HPDE6-E6E7 (cell line): ENCODE data around the gene PLVAP.
A peak's percentile ranks its signal among the peaks of the same experiment; 100 is the strongest.

Experiments used
- DNase-seq: peaks from one replicate; pipeline ENCODE4 v3.0.0; 2011; ENCODE audit warnings: missing footprints; ENCODE audit errors: extremely low spot score

PLVAP gene

DNA sequence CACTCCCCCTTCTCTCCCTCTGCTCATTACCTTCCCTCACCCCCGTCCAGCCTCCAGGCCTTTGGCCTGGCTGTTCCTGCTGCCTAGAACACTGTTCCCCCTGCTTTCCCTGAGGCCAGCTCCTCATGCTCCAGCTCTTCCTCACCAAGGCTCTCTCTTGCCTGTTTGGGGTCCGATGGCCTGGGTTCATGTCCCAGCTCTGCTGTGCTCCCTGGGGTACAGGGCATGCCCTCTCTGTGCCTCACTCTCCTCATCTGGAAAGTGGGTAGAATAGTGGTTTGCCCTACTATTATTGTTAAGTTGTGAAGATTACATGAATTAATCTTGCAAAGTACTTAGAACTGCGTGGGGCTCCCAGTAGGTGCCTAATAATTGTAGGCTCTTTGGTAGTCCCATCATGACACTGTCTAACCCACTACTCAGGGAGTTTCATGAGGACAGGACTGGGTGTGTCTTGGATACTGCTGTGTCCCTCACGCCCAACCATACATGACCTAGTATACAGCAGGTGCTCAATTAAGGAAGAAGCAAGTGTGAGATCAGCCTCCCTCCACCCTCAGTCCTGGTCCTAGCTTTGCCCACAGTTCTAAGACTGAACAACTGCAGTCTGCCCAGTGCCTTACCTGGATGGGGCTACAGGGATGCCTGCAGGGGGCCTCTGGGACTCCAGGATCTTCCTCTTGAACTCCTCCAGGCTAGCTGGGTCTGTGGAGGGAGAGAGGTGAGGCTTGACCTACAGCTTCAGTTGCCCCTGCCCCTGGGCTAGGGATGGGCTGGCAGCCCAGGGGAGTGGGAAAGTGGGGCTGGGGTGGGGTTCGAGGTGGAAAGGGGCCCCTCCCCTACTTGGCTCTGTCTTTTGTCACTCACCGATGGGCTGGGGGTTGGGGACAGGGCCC, 17.0 kb downstream of the PLVAP start:
- DNase-seq: no peak

DNA sequence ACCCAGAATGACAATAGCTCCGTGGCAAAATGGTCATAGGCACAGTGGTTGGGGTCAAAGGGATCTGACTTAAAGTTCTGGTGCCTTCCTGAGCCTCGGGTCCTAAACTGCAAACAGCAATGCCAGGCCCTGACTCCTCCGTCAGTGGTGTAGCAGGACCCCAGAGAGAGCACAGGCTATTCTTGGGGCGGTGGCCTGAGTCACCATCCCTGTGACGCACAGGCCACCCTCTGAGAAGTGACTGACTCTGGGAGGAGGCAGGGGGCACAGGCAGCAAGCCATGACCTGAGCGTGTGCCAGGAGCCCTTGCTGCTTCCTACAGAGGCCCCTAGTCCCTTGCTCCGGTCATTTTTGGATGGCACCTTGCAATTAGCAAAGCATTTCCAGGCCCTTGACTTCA, 18.7 kb downstream of the PLVAP start:
- no peak for DNase-seq

DNA sequence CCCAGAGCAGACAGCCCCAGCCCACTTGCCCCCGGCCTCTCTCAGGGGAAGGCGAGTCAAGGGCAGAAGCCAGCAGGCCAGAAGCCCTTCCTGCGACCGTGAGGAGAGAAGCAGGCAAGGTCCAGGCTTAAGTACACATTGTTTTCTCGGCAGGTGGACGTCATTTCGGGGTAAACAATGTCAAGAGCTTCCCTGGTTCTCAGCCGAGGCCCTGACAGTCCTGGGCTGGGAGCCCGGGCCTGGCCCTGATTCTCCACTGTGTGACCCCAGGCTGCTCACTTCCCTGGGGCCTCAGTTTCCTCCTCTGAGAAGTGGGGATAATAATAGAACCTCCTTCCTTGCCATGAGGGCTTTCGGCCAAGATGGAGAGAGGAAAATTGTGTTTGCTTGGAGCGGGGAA, 19.4 kb downstream of the PLVAP start:
- no peak for DNase-seq

DNA sequence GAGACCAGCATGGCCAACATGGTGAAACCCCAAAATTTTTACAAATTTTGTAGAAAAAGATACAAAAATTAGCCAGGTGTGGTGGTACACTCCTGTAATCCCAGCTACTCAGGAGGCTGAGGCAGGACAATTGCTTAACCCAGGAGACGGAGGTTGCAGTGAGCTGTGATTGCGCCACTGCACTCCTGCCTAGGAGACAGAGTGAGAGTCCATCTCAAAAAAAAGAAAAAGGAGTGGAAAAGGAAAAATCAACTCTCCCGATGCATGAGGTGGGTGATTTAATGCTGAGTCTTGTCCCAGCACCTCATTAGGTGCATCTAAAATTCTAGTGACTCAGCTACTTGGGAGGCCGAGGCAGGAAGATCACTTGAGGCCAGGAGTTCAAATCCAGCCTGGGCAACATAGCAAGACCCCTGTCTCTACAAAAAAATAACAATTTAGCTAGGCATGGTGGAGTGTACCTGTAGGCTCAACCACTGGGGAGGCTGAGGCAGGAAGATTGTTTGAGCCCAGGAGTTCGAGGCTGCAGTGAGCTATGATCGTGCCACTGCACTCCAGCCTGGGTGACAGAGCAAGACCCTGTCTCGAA, 20.0 kb downstream of the PLVAP start:
- no peak for DNase-seq

DNA sequence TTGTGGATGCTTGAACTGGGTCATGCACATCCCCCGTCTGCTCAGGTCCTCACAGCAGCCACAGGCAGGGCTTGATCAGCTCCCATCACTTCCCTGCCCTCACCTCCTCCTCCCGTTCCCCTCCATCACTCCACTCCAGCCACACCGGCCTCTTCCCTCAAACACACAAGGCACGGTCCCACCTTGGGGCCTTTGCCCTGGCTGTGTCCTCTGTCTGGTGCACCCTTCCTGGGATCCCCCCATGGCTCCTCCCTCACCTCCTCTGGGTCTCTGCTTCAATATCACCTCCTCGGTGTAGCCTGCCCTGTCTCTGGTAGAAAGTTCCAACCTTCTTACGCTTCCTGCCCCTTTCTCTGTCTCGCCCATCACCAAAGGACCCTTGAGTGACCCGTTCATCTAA, 23.8 kb downstream of the PLVAP start:
- DNase-seq: no peak

DNA sequence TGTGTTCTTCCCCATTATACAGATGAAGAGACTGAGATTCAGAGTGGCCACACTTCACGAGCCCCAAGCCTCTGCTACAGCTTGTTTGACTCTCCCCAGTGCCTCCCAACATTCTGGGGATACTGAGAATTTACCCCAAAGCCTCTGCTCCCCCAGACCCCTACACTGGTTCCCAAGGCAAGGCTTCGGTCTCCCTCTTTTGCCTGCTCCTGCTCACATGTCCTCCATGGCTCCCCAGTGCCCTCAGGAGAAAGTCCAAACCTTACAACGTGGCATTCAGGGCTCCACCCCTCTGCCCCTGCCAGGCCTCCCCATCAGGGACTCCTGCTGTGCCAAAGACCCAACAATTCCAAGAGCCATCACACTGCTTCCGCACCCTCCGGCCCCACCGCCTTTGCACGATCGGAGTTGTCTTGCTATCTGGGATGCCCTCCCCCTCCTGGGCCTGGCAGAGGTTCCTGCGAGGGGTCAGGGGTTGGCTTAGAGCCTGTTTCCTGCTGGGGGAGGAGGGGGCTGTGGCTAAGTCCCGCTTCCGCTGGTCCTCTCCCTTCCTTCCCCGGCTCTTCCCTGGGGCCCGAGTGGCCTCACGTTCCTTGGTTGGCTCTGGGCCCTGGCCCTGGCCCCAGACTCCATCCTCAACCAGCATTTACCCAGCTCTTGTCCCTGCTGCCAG, 24.4 kb downstream of the PLVAP start:
- DNase-seq: no peak

DNA sequence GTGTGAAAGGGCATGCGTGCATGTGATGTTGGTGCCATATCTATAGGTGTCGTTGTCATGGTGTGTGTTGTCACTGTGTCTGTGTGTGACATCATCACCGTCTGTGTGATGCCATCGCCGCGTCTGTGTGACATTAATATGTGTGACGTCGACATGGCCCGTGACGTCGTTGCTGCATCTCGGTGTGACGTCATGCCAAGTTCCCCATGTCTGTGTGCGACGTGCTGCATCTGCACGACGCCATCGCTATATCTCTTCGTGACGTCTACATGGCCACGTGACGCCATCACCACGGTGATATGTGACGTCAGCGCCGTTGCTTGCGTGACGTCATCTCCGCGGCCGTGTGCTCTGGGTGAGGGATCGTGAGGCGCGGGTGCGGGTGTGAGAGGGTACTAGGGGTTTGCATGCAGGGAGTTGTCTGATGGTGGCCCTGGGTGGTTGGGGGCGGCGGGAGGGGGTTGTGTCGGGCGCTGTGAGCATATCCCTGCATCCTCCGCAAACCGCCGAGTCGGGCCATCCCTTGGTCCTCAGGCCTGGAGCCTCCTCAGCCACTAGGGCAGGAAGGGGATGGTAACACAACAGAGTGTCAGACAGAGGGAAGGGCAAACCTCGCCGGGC, 25.2 kb downstream of the PLVAP start:
- no peak for DNase-seq

DNA sequence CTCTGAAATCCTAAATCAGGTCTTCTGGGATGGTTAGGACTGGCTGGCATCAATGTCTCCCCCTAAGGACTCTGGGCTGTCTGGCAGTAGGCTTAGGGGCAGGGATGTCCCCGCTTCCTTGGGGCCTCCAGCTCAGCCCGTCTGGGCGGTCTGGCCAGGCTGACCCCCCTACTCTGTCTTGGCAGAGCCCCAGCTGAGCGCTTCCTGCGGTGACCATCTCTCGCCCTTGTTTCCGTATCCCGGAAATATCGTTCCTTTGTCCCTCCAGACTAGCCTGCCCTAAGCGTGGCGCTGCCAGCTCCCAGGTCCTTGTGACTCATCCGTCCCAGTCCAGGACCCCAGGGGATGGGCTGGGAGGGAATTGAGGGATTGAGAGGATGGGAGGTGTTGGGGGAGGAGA, 28.4 kb downstream of the PLVAP start:
- DNase-seq: no peak

DNA sequence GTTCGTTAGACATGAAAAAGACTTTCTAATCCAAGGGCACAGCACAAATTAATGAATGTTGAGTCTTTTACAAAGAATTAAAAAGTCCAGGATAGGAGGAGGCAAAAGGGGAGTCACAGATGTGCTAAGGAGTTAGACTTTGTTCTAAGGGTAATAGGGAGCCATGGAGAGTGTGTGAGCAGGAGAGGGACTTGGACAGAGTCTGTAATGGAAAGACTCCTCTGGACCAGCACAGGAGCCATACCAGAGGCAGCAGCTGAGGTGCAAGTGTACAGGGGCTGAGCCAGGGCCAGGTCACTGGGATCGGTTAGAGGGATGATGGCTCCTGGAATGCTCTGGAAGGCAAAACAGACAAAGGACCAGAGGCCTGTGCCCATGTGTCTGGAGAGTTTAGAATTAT, 29.3 kb downstream of the PLVAP start:
- DNase-seq: no peak

DNA sequence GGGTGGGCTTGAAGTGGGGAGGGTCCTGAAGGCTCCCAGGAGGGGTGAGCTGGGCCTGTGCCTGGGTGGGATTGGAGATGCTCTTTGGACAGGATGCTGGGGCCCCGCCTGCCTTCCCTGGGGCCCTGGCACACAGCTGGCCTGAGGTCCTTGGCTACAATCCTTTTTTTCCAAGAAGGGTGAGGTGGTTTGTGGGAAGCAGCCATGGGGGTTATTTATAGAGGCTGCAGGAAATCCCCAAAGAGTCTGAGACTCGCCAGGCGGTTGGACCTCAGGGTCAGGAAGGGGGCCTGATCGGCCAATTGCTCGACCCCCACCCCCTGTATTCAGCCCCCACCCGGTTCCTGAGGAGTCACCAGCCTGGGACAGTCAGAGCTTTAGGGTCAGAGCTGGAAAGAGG, 29.8 kb downstream of the PLVAP start:
- DNase-seq: no peak

DNA sequence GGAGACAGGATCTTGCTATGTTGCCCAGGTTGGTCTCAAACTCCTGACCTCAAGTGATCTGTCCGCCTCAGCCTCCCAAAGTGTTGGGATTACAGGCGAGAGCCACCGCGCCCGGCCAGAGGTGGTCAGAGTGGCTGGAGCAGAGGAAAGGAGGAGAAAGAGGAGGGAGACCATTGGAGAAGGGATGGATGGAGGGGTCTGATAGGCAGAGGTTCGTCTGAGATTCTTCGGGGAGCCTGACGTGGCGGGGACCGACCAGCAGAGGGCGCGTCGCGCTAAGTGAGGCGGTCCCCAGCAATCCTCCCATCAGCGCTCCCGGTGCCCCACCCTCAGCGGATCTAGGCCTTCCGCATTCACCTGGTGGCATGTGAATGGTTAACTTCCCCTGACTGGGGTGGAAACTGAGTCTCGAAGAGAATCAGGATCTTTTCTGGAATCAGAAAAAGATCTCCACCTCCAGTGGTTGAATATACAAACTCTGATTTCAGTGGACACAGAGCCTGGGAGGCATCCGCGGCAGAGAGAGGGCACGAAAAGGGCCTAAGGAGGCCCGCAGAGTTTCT, 31.0 kb downstream of the PLVAP start:
- DNase-seq: peak; percentile 78

DNA sequence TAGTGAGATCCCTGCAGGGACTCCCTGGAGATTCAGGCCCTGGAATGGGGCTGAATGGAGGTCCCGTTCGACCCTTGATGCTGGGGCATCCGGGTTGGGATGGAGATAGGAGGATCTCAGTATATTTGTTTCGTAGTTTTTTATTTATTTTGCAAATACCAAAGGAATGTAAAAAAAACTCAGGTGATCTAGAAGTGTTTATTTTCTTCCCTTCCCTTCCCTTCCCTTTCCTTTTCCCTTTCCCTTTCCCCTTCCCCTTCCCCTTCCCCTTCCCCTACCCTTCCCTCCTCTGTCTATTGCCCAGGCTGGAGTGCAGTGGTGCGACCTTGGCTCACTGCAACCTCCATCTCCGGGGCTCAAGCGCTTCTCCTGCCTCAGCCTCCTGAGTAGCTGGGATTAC, 35.3 kb downstream of the PLVAP start:
- no peak for DNase-seq

DNA sequence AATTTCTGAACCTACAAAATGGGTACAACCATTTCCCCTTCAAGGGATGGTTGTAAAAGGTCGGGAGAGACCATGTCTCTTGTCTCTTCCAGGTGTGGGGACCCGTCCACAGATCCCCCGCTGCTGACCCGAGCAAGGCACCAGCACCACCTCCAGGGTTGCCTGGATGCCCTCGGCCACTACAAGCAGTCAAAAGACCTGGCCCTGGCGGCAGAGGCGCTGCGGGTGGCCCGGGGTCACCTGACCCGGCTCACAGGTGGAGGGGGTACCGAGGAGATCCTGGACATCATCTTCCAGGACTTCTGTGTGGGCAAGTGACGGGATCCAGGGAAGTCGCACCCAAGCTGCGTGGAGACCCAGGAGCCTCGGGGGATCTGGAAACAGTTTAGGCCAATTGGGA, 35.8 kb downstream of the PLVAP start:
- DNase-seq: no peak

DNA sequence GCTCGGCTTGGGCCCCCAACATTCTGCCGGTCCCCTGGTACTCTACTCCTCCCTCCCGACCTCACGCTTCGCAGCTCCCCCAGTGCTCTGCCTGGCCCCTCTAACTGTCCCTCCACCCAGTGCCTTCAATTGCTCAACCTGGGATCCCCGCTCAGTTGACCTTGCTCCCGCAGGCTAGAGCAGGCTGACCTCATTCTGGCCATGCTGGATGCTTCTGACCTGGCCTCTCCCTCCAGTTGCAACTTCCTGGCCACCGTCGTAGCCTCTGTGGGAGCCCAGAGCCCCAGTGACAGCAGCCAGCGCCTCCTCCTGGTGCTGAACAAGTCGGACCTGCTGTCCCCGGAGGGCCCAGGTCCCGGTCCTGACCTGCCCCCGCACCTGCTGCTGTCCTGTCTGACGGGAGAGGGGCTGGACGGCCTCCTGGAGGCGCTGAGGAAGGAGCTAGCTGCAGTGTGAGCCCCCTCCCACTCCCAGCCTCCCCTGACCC, 36.2 kb downstream of the PLVAP start:
- no peak for DNase-seq

DNA sequence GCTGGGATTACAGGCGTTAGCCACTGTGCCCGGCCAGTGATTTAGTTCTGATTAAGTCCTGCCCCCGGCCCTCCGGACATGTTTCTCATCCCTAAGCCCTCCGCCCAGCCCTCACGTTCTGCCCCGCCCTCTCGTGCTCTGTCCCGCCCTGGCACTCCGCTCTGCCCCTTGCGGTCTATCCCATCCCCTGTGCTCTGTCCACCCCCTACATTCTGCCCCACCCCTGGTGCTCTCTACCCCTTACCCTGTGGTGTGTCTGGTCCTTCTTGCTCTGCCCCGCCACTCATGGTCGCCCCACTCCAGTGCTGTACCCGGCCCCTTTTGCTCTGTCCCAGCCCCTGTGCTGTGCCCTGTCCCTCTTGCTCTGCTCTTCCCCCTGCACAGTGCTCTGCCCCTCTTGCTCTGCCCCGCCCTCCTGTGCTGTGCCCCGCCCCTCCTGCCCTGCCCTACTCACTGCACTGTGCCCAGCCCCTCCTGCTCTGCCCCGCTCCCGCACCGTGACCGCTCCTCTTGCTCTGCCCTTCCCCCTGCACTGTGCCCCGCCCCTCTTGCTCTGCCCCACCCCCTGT, 36.8 kb downstream of the PLVAP start:
- no peak for DNase-seq

DNA sequence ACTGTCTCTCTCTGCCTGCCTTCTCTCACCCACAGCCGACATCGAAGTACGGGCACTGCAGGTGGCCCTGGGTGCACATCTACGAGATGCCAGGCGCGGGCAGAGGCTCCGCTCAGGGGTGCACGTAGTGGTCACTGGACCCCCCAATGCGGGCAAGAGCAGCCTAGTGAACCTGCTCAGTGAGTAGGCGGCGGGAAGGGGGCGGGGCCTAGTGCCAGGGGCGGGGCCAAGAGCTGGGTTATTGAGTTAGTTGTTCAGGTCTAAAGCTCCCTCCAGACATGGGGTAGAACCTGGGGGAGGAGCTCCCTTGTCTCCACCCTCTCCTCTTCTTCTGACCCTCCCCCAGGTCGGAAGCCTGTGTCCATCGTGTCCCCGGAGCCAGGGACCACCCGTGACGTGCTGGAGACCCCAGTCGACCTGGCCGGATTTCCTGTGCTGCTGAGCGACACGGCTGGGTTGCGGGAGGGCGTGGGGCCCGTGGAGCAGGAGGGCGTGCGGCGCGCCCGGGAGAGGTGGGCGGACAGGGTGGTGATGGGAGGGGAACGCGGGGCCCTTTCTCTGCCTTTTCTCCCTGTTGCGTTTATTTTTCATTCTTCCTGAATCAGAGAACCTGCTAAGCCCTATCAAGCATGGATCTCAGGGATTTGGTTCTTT, 37.9 kb downstream of the PLVAP start:
- DNase-seq: no peak

DNA sequence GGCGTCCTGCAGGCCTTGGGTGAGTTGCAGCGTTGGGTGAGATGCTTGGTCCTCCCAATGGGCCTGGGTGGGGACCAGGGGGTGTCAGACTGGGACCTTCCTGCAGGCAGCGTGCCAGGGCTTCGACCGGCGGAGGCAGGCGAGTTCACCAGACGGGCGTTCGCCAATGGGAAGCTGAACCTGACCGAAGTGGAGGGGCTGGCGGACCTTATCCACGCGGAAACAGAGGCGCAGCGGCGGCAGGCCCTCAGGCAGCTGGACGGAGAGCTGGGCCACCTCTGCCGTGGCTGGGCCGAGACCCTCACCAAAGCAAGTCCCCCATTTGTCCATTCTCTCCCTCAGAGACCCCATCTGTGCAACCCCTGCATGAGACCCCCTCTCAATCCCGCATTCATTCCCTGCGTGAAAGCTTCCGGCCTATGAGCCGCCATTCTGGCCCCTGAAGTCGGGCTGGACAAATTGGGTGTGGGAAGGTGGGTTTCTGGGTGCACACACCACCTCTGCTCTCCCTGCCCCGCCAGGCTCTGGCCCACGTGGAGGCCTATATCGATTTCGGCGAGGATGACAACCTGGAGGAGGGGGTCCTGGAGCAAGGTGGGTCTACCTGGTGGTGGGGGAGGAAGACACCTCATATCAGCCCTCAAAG, 38.6 kb downstream of the PLVAP start:
- no peak for DNase-seq

DNA sequence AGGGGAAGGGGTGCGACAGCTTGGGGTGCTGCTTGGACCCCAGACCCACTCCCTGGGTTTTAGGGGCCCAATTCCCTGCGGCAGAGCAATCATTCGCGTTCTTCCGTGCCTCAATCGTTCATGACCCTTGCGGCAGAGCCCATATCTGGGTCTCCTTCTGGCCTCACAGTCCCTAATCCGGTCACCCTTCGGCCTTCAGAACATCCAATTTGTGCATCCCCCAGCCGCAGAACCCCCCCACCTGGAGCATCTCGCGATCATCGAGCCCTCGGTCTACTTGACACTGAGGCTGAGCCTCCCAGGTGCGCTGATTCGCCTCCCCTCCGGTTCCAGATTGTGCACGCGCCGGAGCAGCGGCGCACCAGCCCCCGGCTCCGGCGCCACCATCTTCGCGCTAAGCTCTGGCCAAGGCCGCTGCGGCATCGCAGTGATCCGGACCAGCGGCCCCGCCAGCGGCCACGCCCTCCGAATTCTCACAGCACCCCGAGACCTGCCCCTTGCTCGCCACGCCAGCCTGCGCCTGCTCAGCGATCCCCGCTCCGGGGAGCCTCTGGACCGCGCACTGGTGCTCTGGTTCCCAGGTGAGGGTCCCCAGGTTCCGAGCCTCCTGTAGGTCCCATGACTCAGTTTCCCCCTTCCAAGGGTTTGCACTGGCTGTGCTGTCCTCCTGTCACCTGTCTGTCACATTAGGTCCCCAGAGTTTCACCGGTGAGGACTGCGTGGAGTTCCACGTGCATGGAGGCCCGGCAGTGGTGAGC, 39.3 kb downstream of the PLVAP start:
- DNase-seq: no peak

DNA sequence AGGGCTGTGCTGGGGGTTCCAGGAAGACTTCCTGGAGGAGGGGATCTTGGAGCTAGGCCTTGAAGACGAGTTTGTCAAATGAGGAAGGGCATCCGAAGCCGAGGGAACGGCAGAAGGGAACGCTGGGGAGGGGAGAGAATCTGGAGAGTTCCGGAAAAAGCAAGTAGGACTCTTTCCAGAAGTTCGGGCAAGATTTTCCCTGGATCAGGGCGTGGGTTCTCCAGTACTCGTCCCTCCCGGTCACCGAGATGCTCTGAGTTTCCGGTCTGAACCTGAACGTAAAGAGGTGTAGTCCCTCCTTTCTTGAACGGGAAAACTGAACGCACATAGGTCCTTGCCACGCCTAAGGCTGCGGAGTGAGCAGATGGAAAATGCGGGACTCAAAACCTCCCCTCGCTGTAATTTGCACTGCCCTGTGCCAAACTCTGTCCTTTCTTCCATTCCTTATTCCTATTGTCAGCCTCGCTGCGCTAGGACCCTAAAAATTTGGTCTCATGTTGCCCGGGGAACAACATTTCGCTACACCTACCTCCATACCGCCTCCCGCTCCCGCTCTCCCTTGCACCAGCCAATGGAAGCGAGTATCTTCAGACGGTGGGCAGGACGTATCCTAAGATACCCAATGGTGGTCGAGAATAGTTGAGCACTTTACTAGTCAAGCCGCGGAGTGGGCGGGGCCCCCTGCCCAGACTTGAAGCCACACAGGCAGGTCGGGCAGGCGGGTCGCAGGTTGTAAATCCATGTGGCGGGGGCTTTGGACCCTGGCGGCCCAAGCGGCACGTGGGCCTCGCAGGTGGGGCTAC, 40.1 kb downstream of the PLVAP start, which contains the start of gene GTPBP3:
Gene GTPBP3 (plus strand): TSS at position 682 of the 803 bp plus-strand sequence. CDS start 59 bp downstream, at position 741.
- DNase-seq: peak; percentile 98
